Esophagus muscularis mucosa (tissue), 4 donors: ENCODE data around the gene CELF4. TPM values are rescaled to one million over a fixed set of nuclear protein-coding genes. Genes with fewer than 3 reads are reported as not detected.

Source experiments
- DNase-seq: peaks from one replicate; pipeline ENCODE4 v3.0.0-alpha.2; 2017; ENCODE audit errors: extremely low spot score
- H3K27ac ChIP-seq, 4 donors: fragments of 200-600 bp; sonication (generic); replicated peaks in 1 of 4; 1 replicate in 3 of 4; 2 replicates in 1 of 4; pipeline ENCODE4 v1.5.1; 2016 to 2019; ENCODE audit warnings: mild to moderate bottlenecking in 1 of 4
- H3K27me3 ChIP-seq, 4 donors: fragments of 200-600 bp; sonication (generic); one replicate each; pipeline versions ENCODE4 v1.5.1 to v1.6.0; 2016 to 2019
- H3K36me3 ChIP-seq, 4 donors: fragments of 200-600 bp; sonication (generic); one replicate each; pipeline ENCODE4 v1.5.1; 2016 to 2019
- H3K4me1 ChIP-seq, 4 donors: fragments of 200-600 bp; sonication (generic); one replicate each; pipeline ENCODE4 v1.5.1; 2016 to 2019
- H3K4me3 ChIP-seq, 4 donors: fragments of 200-600 bp; sonication (generic); 1 replicate in 2 of 4; 2 replicates in 2 of 4; pipeline ENCODE4 v1.5.1; 2016 to 2019; ENCODE audit warnings: mild to moderate bottlenecking in 4 of 4, moderate library complexity in 1 of 4
- H3K9me3 ChIP-seq, 4 donors: fragments of 200-600 bp; sonication (generic); 1 replicate in 3 of 4; 2 replicates in 1 of 4; pipeline ENCODE4 v1.5.1; 2016 to 2019
- CTCF ChIP-seq, 3 experiments: fragments of 200-600 bp in 2 of 3; fragments of 450-650 bp in 1 of 3; sonication (generic) in 2 of 3; IDR thresholded peaks; one replicate each; pipeline ENCODE4 v1.5.1; 2017 to 2019; ENCODE audit warnings: antibody characterized with exemption in 3 of 3, mild to moderate bottlenecking in 2 of 3, moderate library complexity in 1 of 3
- EP300 ChIP-seq: sonication (generic); formaldehyde crosslinking; IDR thresholded peaks from one replicate; pipeline ENCODE4 v1.6.1; 2017; ENCODE audit warnings: antibody characterized with exemption
- POLR2A ChIP-seq: fragments of 450-650 bp; IDR thresholded peaks from one replicate; pipeline ENCODE4 v1.6.1; 2017; ENCODE audit warnings: antibody characterized with exemption, moderate library complexity, mild to moderate bottlenecking, low read depth
- POLR2AphosphoS5 ChIP-seq, 2 donors: sonication (generic); formaldehyde crosslinking; IDR thresholded peaks; one replicate each; pipeline ENCODE4 v1.6.1; 2017; ENCODE audit warnings: antibody characterized with exemption in 2 of 2
- WGBS: methylation state at CpG from one replicate; pipeline ENCODE4 v1.1.5; 2018; 5-methylcytosine and 5-hydroxymethylcytosine counted together
- intact Hi-C: fragments of 100-400 bp; cut with DNase I; formaldehyde crosslinking; loops from one replicate; pipeline ENCODE4 v1.15.1; 2023
- total RNA-seq, 4 donors: library from RNA; depleted of rRNA; stranded (reverse); fragments of >200 nt; gene quantifications; one replicate each; pipeline versions ENCODE4 v1.1.0 to v1.2.1, GENCODE V29; 2016

Gene CELF4
- total RNA-seq, 4 donors from 2014 or later, result 0.86 to 1.8 (median 1.7) TPM

DNA sequence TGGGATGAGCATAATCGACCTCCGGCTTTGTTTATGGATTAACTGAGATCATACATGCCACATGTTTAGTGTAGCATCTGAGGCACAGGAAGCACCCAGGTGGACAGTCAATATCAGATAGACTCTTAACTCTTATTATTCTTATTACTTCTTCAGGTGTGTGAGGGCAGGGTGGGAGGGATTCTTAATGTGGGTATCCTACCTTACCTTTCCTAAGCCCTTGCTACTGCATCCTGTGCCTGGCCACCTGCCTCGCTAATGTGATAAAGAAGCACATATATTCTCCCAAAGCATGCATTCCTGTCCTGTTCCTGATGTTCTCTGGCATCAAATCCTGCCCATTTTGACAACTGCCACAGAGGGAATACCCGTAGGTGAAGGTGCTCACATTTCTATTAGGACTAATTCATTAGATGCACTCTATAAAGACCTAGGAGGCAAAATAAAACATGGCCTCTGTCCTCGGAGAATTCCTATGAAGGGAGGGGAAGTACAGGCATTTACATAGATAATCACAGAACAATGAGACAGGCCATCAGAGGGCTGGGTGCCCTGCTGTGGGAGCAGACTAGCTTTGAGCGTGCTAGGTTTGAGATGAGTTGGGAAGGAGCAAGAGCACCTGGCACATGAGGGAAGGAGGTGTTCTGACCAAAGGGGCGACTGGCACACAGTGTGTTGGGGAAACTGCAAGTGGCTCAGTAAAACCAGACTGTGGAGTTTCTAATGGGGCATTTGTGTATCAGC, 19.5 kb upstream of the CELF4 start:
- peak; percentile 68 for DNase-seq
- TF ChIP-seq POLR2AphosphoS5 (IDR thresholded peaks at IDR 0.05) (no peak), CTCF (IDR thresholded peaks at IDR 0.05) (no peak), POLR2A (no peak), EP300 (no peak)
- WGBS, result 62% methylated on average over 7 of the region's 7 CpGs

GRCh38 chr18:37584217-37584616, 18.6 kb upstream of the CELF4 start:
- Histone ChIP-seq H3K4me3 (no peak overlapping the region), H3K27ac (no peak overlapping the region), H3K27me3 (peaks cover 0 to 19% (median 0%) of the 10 kb centered on the region in 4 donors), H3K9me3 (no peaks in the 10 kb centered on the region), H3K4me1 (peaks cover 0 to 2% (median under 1%) of the 10 kb centered on the region in 4 donors), H3K36me3 (no peaks in the 10 kb centered on the region)
- 76% methylated on average over 3 of the region's 3 CpGs for WGBS
- TF ChIP-seq CTCF (IDR thresholded peaks at IDR 0.05) (no peak), EP300 (no peak), POLR2A (no peak), POLR2AphosphoS5 (IDR thresholded peaks at IDR 0.05) (no peak)
- intact Hi-C loops, result no loop called here
- peak; percentile 64 for DNase-seq

More for the DNA sequence above, 19.5 kb upstream of the CELF4 start:
- intact Hi-C loops, result no loop called here
- no peak overlapping the region for H3K27ac ChIP-seq
- H3K36me3 ChIP-seq, result no peaks in the 10 kb centered on the region
- peaks cover 0 to 1% (median under 1%) of the 10 kb centered on the region in 4 donors for H3K9me3 ChIP-seq
- H3K4me1 ChIP-seq, result no peaks in the 10 kb centered on the region
- H3K4me3 ChIP-seq, result no peak overlapping the region
- peaks cover 0 to 11% (median 0%) of the 10 kb centered on the region in 4 donors for H3K27me3 ChIP-seq

GRCh38 chr18:37582261-37582660, 16.7 kb upstream of the CELF4 start:
- Histone ChIP-seq H3K4me1 (peaks cover 0 to 11% (median 9%) of the 10 kb centered on the region in 4 donors), H3K9me3 (no peaks in the 10 kb centered on the region), H3K27ac (no peak overlapping the region), H3K36me3 (no peaks in the 10 kb centered on the region), H3K27me3 (peaks cover 0 to 38% (median 0%) of the 10 kb centered on the region in 4 donors), H3K4me3 (no peak overlapping the region)
- intact Hi-C loops, result no loop called here
- DNase-seq, result peak; percentile 60
- 62% methylated on average over 2 of the region's 2 CpGs for WGBS
- no peak for TF ChIP-seq EP300
- TF ChIP-seq POLR2A, result no peak
- TF ChIP-seq POLR2AphosphoS5 (IDR thresholded peaks at IDR 0.05), result no peak
- no peak for TF ChIP-seq CTCF (IDR thresholded peaks at IDR 0.05)

DNA sequence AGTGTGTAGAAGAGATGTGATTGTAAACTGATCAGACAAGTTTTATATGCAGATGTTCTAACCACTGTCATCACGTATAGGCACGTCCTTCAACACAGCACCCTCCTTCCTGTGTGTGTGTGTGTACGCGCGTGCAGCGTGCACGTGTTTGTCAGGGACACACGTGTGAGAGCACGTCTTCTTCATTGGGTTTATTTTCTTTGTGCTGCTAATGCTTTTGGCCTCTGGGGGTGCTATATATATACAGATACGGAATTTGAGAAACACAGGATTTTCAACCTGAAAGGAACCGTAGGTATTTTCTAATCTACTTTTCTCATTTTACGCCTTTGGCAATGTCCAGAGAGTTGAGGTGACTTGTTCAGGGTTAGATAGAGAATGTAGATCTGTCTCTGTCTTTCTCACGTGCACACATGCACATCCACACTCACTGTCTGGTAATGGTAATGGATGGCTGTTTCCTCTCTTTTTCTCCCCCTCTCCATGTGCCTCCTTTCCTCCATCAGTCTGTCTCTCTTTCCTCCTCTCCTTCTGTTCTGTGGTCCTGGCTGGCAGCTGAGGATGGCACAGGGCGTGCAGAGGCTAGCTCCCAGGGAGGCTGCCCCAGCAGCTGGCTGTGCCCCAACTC, 13.4 kb upstream of the CELF4 start:
- 16% methylated on average over 14 of the region's 14 CpGs for WGBS
- Histone ChIP-seq H3K27ac (no peak overlapping the region), H3K4me3 (no peak overlapping the region), H3K9me3 (no peaks in the 10 kb centered on the region), H3K4me1 (peaks cover 0 to 17% (median 11%) of the 10 kb centered on the region in 4 donors), H3K27me3 (peaks cover 0 to 50% (median 0%) of the 10 kb centered on the region in 4 donors), H3K36me3 (no peaks in the 10 kb centered on the region)
- intact Hi-C loops, result no loop called here
- no peak for TF ChIP-seq POLR2AphosphoS5 (IDR thresholded peaks at IDR 0.05)
- TF ChIP-seq POLR2A, result no peak
- TF ChIP-seq CTCF (IDR thresholded peaks at IDR 0.05), result peak in 2 of 3 experiments; percentile 22 to 51
- DNase-seq, result no peak
